ENCODE data around the gene REXO1.

Gene REXO1

DNA sequence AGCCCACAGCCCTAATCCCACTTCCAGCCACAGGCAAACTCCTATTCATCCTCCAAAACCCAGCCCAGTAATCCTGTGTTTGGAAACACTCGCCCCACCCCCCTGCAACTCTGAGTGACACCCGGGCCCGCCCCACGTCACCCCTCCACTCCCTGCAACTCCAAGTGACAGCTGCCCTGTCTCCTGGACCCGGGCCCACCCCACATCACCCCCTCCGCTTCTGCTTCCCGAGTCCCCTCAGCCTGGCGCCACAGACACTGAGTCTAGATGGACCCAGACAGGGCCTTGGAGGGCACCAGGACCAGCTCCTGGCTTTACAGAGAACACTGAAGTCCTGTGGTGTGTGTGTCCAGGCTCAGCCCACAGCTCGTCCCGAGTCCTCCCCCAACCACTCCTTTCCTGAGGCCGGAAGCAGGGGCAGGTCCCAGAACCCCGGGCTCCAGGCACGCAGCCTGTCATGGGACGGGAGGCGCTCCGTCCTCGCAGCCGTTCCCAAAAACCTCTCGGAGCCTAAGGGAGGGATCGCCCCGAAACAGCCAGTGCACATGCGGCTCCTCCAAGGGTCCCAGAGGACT is 7.7 kb downstream of the REXO1 start:
- no peak for DNase-seq (ENCODE audit: low read depth, low spot score)
- in situ Hi-C loops (cut with HindIII; ENCODE audit: low sequenced_read_pairs) = no loop called here
- TF ChIP-seq, protein P1, sequence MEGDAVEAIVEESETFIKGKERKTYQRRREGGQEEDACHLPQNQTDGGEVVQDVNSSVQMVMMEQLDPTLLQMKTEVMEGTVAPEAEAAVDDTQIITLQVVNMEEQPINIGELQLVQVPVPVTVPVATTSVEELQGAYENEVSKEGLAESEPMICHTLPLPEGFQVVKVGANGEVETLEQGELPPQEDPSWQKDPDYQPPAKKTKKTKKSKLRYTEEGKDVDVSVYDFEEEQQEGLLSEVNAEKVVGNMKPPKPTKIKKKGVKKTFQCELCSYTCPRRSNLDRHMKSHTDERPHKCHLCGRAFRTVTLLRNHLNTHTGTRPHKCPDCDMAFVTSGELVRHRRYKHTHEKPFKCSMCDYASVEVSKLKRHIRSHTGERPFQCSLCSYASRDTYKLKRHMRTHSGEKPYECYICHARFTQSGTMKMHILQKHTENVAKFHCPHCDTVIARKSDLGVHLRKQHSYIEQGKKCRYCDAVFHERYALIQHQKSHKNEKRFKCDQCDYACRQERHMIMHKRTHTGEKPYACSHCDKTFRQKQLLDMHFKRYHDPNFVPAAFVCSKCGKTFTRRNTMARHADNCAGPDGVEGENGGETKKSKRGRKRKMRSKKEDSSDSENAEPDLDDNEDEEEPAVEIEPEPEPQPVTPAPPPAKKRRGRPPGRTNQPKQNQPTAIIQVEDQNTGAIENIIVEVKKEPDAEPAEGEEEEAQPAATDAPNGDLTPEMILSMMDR (IDR thresholded peaks at IDR 0.05; ENCODE audit: low read depth, low read length) = no peak
- no peak overlapping the region for H3K4me3 ChIP-seq (ENCODE audit: low read depth, low read length)

DNA sequence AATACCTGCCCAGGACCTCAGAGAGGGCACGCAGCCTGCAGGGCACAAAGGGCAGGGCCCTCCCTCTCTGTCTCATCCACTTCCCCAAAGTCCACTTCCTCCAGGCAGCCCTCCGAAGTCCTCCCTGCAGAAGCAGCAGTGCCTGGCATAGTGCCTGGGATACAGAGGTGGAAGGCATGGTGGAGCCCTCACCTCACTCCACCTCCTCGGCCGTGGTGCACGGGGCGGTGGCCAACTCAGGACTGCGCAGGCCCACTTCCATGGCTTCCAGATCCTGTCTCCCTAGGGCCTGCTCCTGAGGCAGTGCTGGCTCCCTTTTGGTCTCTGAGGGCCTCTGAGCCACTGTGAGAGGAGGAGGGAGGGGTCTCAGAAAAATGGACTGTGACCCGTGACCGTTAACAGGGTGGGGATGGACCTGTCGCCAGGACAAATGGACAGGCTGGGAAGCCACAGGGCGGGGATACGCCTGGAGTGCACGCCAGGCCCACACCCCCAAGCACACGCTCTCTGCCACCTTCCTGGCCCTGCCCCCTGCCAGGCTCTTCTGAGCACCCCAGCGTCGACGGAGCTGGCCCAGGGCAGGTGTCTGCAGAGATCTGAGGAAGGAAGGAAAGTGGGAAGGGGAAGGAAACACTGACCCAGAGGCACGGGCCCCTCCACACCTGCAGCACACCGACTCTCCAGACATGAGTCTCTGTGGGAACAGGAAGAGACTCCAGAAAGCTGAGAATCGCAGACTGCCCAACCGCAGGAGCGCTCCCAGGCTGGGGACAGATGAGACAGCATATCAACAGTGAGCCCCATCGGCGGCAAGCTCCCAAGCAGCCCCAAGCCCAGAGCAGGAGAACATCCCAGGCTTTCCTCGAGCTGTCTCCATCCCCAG is 8.4 kb downstream of the REXO1 start:
- no peak for DNase-seq (ENCODE audit: low read depth, low spot score)
- TF ChIP-seq, protein P1 (IDR thresholded peaks at IDR 0.05; ENCODE audit: low read depth, low read length) = no peak
- H3K4me3 ChIP-seq (ENCODE audit: low read depth, low read length) = no peak overlapping the region
- in situ Hi-C loops (cut with HindIII; ENCODE audit: low sequenced_read_pairs) = no loop called here

DNA sequence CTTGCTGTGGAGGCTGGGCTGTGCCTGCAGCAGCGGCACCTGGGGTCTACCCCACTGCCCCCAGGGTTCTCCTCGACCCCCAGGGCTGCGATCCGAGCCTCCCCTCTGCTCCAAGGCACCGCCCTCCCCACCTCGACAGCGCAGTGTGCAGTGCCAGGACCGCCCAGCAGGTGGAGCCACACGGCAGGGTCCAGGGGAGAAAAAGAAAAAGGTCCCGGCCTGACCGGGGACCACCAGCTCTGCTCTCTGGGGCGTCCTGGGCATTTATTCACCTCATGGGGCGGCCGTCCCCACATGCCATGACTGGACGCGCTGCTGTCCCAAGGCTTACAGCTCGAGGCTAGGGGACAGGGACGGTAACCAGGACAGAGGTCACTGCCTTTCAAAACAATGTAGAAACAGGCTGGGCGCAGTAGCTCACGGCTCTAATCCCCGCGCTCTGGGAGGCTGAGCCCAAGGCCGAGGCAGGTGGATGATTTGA is 10.6 kb downstream of the REXO1 start:
- no peak for DNase-seq (ENCODE audit: low read depth, low spot score)
- in situ Hi-C loops (cut with HindIII; ENCODE audit: low sequenced_read_pairs) = no loop called here
- TF ChIP-seq, protein P1 (IDR thresholded peaks at IDR 0.05; ENCODE audit: low read depth, low read length) = peak; percentile 99
- H3K4me3 ChIP-seq (ENCODE audit: low read depth, low read length) = no peak overlapping the region

DNA sequence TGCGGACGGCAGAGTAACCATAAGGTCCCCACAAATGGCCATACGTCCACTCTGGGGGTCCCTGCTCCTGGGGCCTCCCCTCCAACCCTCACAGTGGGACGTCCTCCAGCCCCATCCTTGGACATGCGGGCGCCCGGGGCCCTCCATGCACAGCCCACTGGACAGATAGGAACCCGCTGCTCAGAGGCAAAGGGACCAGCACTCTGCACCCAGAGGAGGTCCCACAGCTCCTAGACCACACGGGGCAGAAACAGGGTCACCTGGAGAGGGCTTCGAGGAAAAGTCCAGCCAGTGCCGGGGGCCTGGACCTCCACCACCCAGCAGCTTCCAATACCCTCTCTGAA is 11.1 kb downstream of the REXO1 start:
- in situ Hi-C loops (cut with HindIII; ENCODE audit: low sequenced_read_pairs) = no loop called here
- TF ChIP-seq, protein P1 (IDR thresholded peaks at IDR 0.05; ENCODE audit: low read depth, low read length) = no peak
- H3K4me3 ChIP-seq (ENCODE audit: low read depth, low read length) = no peak overlapping the region

DNA sequence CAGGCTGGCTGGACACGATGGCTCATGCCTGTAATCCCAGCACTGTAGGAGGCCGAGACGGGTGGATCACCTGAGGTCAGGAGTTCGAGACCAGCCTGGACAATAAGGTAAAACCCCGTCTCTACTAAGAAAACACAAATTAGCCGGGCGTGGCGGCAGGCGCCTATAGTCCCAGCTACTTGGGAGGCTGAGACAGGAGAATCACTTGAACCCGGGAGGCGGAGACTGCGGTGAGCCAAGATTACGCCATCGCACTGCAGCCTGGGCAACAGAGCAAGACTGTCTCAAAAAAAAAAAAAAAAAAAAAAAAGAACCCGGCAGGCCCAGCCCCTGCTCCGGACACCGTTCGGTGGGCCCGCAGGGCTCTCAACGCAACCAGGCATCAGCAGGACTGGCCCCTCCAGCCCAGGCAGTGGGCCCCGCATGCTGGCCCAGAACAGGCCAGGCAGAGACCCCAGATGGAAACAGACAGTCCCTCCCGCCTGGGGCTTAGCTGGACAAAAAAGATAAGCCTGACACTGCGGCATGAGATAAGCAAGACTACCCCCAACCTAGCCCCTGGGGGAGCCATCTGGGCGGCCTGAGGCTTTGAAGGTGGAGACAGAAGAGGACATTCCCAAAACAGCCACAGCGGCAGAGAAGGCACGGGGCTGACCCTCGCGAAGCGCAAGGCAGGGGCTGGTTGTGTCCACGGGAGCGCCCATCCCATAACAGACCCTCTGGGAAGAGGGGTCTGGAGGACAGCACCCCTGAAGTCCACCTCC is 11.6 kb downstream of the REXO1 start:
- no peak for DNase-seq (ENCODE audit: low read depth, low spot score)
- in situ Hi-C loops (cut with HindIII; ENCODE audit: low sequenced_read_pairs) = no loop called here
- TF ChIP-seq, protein P1 (IDR thresholded peaks at IDR 0.05; ENCODE audit: low read depth, low read length) = no peak
- H3K4me3 ChIP-seq (ENCODE audit: low read depth, low read length) = no peak overlapping the region

More for the DNA sequence above, 11.1 kb downstream of the REXO1 start:
- DNase-seq (ENCODE audit: low read depth, low spot score) = no peak

DNA sequence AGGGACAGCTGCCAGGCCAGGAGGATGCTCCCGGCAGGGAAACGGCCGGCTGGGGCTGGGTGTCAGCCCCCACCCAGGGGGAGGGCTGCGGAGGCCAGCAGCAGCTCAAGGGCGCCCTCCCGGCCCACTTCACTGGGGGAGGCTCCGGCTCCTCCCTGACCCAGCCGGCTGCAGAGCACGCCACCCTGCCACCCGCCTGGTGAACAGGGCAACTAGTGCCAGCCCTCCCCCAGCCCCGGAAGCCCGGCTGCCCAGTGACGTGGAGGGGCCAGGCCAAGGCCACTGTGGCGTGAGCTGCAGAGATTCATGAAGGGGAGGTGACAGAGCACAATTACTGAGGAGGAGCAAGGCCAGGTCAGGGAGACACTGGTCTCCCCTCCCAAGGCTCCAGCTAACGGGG is 14.7 kb downstream of the REXO1 start:
- in situ Hi-C loops (cut with HindIII; ENCODE audit: low sequenced_read_pairs) = no loop called here
- TF ChIP-seq, protein P1 (IDR thresholded peaks at IDR 0.05; ENCODE audit: low read depth, low read length) = no peak
- H3K4me3 ChIP-seq (ENCODE audit: low read depth, low read length) = no peak overlapping the region
- no peak for DNase-seq (ENCODE audit: low read depth, low spot score)
